ENCODE measurements around the gene SDHD.
A peak's percentile ranks its signal among the peaks of the same experiment; 100 is the strongest.

SDHD gene

GRCh38 chr11:112128483-112129121 is 41.9 kb downstream of the SDHD start:
- H3K27ac ChIP-seq (ENCODE audit: low read length), result no peak overlapping the region
- peak; percentile 29; the same call in 1 of the 3 replicates for ATAC-seq (ENCODE audit: insufficient read depth, low read depth)
- no peak for DNase-seq

GRCh38 chr11:112129656-112130055 is 43.0 kb downstream of the SDHD start:
- TF ChIP-seq CTCF (IDR thresholded peaks at IDR 0.05; ENCODE audit: borderline replicate concordance, extremely low read depth, low read length, poor library complexity, severe bottlenecking) (no peak), EZH2 (IDR thresholded peaks at IDR 0.05; ENCODE audit: borderline replicate concordance, low read depth, low read length, severe bottlenecking) (no peak)
- Histone ChIP-seq H3K27ac (ENCODE audit: low read length) (no peak overlapping the region), H4K20me1 (ENCODE audit: insufficient read depth, low read length) (no peaks in the 10 kb centered on the region), H2AFZ (ENCODE audit: low read depth, low read length) (no peak overlapping the region), H3K4me1 (ENCODE audit: insufficient read depth, low read length) (no peaks in the 10 kb centered on the region), H3K4me3 (ENCODE audit: low read depth in 1 of 2, low read length in 2 of 2) (no peak overlapping the region), H3K9ac (ENCODE audit: low read depth, low read length) (no peak overlapping the region), H3K9me3 (ENCODE audit: insufficient read depth, low read length, severe bottlenecking) (no peaks in the 10 kb centered on the region), H3K4me2 (ENCODE audit: insufficient read depth, low read length) (no peak overlapping the region), H3K27me3 (ENCODE audit: insufficient read depth, low read length, poor library complexity) (no peaks in the 10 kb centered on the region), H3K79me2 (ENCODE audit: insufficient read depth, low read length) (no peaks in the 10 kb centered on the region), H3K36me3 (ENCODE audit: insufficient read depth, low read length) (no peaks in the 10 kb centered on the region)
- DNase-seq (no peak), ATAC-seq (ENCODE audit: insufficient read depth, low read depth) (no peak)

More at GRCh38 chr11:112128483-112129121, 41.9 kb downstream of the SDHD start:
- no peaks in the 10 kb centered on the region for H3K9me3 ChIP-seq (ENCODE audit: insufficient read depth, low read length, severe bottlenecking)
- TF ChIP-seq EZH2 (IDR thresholded peaks at IDR 0.05; ENCODE audit: borderline replicate concordance, low read depth, low read length, severe bottlenecking) (no peak), CTCF (IDR thresholded peaks at IDR 0.05; ENCODE audit: borderline replicate concordance, extremely low read depth, low read length, poor library complexity, severe bottlenecking) (no peak)
- no peaks in the 10 kb centered on the region for H3K36me3 ChIP-seq (ENCODE audit: insufficient read depth, low read length)
- H3K4me3 ChIP-seq (ENCODE audit: low read depth in 1 of 2, low read length in 2 of 2), result no peak overlapping the region
- no peak overlapping the region for H3K9ac ChIP-seq (ENCODE audit: low read depth, low read length)
- H3K4me1 ChIP-seq (ENCODE audit: insufficient read depth, low read length), result no peaks in the 10 kb centered on the region
- no peaks in the 10 kb centered on the region for H4K20me1 ChIP-seq (ENCODE audit: insufficient read depth, low read length)
- no peak overlapping the region for H2AFZ ChIP-seq (ENCODE audit: low read depth, low read length)
- H3K27me3 ChIP-seq (ENCODE audit: insufficient read depth, low read length, poor library complexity), result no peaks in the 10 kb centered on the region
- H3K79me2 ChIP-seq (ENCODE audit: insufficient read depth, low read length), result no peaks in the 10 kb centered on the region
- no peak overlapping the region for H3K4me2 ChIP-seq (ENCODE audit: insufficient read depth, low read length)

- H4K20me1 ChIP-seq (ENCODE audit: insufficient read depth, low read length), result no peaks in the 10 kb centered on the region
- H3K9ac ChIP-seq (ENCODE audit: low read depth, low read length), result no peak overlapping the region
- no peak overlapping the region for H3K4me3 ChIP-seq (ENCODE audit: low read depth in 1 of 2, low read length in 2 of 2)
- H3K79me2 ChIP-seq (ENCODE audit: insufficient read depth, low read length), result no peaks in the 10 kb centered on the region
- DNase-seq (no peak), ATAC-seq (ENCODE audit: insufficient read depth, low read depth) (no peak)
- TF ChIP-seq CTCF (IDR thresholded peaks at IDR 0.05; ENCODE audit: borderline replicate concordance, extremely low read depth, low read length, poor library complexity, severe bottlenecking) (no peak), EZH2 (IDR thresholded peaks at IDR 0.05; ENCODE audit: borderline replicate concordance, low read depth, low read length, severe bottlenecking) (no peak)
- H3K4me2 ChIP-seq (ENCODE audit: insufficient read depth, low read length), result no peak overlapping the region
- H2AFZ ChIP-seq (ENCODE audit: low read depth, low read length), result no peak overlapping the region
- no peaks in the 10 kb centered on the region for H3K4me1 ChIP-seq (ENCODE audit: insufficient read depth, low read length)
- H3K27ac ChIP-seq (ENCODE audit: low read length), result no peak overlapping the region
- H3K27me3 ChIP-seq (ENCODE audit: insufficient read depth, low read length, poor library complexity), result no peaks in the 10 kb centered on the region
- no peaks in the 10 kb centered on the region for H3K36me3 ChIP-seq (ENCODE audit: insufficient read depth, low read length)
- H3K9me3 ChIP-seq (ENCODE audit: insufficient read depth, low read length, severe bottlenecking), result no peaks in the 10 kb centered on the region
Measured at GRCh38 chr11:112132737-112133136, 46.1 kb downstream of the SDHD start.

Data from DND-41 (cell line).